ENCODE measurements around the gene PAX7. TPM values are rescaled to one million over a fixed set of nuclear protein-coding genes. Genes with fewer than 3 reads are reported as not detected.
"Not testable (repeated sequence)": the region's sequence is repeated elsewhere in the genome, so short reads cannot be mapped to it uniquely, and the experiment has no call there.

PAX7 gene
- total RNA-seq, 1 donor from 2014 or later: not detected

DNA sequence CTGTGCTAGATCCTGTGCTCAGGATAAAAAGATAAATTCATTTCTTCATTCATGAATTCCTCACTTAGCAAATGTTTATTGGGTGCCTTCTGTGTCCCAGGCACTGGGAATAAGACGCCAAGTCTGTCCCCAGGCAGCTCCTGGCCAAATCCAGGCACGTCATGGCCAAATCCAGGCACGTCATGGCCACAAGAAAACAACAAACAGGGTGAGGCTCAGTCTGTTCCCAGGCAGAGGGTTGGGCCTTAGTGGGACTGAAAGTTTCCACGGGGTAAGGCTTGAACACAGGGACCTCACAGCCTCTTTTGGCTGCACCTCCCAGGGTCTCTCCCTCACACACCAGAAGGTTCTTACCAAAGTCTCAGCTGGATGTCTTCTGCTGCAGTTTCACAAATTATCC lies 95.7 kb downstream of the PAX7 start:
- no peak for DNase-seq (ENCODE audit: low read depth in 2 of 2)

- no peak for DNase-seq (ENCODE audit: low read depth in 2 of 2)
Measured at GRCh38 chr1:18727956-18728355, 97.3 kb downstream of the PAX7 start.

DNA sequence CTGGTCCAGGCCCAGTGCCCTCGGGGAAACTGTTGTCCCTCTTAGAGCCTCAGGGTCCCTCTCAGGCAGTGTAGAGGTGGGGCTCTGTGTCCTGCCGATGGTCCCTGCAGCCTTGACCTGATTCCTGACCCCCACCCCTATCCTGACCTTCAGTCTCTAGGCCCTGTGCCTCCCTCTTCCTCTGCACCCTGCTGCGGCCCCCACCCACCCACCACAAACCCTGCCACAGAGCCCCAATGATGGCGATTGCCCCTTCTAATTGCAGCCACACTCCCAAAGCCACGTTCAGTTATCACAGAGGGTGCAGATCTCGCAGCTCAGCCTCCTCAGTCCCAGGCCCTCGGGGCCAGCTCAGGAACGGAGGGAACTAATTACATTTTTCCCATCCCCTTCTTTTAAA lies 99.7 kb downstream of the PAX7 start:
- DNase-seq (ENCODE audit: low read depth in 2 of 2): no peak

- no peak for DNase-seq (ENCODE audit: low read depth in 2 of 2)
Measured at GRCh38 chr1:18731148-18731547, 100.5 kb downstream of the PAX7 start.

DNA sequence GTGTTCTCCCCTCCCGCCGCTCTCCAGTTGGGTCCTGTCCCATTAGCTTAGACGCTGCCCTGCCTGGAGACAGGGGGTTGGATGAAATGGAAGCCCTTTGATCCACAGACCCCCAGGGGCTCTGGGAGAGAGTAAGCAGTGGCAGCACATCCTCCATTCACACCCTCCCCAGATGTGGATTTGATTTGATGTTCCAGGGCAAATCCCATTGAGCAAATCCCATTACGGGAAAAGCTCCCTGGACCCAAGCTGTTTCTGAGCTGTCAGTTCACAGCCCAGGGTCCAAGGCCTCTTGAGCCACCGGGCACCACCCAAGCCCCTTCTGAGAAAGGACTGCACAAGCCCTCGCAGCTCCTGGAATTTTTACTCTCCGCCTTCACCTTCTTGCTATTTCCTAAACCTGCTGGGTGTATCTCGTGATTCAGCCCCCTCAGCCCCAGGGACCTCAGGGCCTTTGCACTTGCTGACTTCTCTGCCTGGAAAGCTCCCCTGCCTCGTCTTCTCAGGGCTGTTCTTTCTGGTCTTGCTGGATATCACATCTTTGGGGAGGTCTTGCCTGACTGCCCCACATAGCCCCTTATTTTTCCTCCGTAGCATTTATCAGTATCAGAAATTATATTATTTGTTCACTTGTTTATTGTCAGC lies 101.1 kb downstream of the PAX7 start:
- DNase-seq (ENCODE audit: low read depth in 2 of 2): no peak

DNA sequence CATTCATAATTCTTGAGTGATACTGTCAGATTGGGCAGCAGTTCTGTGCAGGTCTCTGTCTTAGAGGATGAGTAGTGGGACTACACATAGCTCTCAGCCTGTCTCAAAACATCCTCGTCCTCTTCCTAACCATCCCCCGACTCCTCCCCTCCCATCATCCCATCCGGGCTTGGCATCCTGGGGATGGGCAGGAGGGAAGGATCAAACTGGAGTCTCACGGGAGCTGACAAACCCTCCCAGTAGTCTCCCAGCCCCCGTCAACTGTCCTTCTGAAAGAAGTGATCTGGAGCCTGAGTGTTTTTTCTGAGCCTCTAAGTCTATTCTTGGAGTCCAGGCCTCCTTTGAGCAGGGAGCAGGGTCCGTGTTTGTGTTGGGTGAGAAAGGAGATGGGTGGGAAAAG lies 102.0 kb downstream of the PAX7 start:
- no peak for DNase-seq (ENCODE audit: low read depth in 2 of 2)

GRCh38 chr1:18734001-18734400 lies 103.4 kb downstream of the PAX7 start:
- no peak for DNase-seq (ENCODE audit: low read depth in 2 of 2)

DNA sequence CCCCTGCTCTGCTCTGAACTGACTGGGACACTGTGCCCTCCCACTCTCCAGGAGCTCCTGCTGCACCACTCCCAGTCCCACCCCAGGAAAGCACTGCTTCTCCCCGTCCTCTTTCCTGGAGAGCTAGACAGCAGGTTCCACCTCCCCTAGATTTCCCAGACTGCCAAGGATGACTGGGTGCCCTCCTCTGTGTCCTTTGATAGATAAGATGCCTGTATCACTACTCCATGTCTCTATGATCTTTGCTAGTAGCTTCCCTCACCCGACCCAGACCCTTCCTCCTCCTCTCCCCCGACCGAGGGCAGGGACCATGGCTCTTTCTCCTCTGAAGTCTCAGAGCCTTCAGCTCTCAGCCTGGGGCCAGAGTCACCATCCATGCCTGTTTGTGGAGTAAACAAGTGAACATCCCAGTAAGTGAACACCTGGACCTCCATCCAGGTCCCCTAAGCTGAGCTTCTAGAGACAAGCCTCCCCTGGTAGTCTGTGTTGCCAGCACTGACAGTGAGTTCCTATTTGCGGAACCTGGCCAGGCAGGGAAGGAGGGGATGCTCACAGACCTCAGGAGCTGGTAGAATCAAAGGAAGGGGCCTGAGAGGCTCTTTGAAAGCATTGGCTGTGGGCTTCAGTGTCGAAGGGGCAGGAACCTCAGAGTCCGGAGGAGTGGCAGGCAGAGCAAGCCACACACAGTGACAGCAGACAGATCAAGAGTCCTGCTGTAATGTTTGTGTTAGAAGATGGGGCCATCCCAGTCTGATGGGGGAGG lies 104.0 kb downstream of the PAX7 start:
- DNase-seq (ENCODE audit: low read depth in 2 of 2): no peak

DNA sequence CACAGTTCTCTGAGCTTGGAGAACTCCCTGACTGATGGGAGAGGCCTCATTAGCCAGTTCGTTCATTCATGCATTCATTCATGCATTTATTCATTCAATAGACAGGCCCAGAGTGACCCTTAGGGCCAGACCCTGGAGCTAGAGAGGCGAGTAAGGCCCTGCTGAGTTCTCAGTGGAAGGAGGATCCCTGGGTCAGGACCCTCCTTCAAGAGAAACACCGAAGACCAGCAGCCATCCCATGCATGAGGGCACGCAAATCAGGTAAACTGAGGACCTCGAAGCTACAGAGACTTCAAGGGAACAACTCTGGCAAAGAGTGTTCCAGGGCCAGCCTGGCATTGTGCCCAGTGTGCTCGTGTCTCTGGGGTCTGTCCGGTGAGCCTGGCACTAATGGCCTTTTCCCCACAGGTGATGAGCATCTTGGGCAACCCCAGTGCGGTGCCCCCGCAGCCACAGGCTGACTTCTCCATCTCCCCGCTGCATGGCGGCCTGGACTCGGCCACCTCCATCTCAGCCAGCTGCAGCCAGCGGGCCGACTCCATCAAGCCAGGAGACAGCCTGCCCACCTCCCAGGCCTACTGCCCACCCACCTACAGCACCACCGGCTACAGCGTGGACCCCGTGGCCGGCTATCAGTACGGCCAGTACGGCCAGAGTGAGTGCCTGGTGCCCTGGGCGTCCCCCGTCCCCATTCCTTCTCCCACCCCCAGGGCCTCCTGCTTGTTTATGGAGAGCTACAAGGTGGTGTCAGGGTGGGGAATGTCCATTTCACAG lies 104.8 kb downstream of the PAX7 start:
- no peak for DNase-seq (ENCODE audit: low read depth in 2 of 2)

- no peak for DNase-seq (ENCODE audit: low read depth in 2 of 2)
Measured at GRCh38 chr1:18736958-18737357, 106.3 kb downstream of the PAX7 start.

- DNase-seq (ENCODE audit: low read depth in 2 of 2): no peak
Measured at GRCh38 chr1:18738126-18738525, 107.5 kb downstream of the PAX7 start.

GRCh38 chr1:18738617-18739016 lies 108.0 kb downstream of the PAX7 start:
- DNase-seq (ENCODE audit: low read depth in 2 of 2): no peak

DNA sequence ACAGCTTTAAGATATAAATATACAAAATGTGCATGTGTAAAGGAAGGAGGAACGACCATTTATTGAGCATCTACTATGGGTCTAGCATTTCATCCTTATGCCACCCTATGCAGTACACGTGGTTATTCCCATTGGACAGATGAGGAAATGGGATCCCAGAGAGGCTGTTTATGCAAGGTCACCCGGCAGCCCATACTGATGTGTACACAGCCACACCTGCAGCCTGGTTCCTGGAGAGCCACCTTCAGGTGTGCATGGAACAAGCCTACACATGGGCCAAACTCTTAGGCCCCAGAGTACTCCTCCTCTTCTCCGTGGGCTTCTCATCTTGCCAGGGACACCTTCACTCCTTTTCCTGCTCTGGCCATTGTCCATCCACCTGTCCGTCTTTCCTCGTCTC lies 108.8 kb downstream of the PAX7 start:
- DNase-seq (ENCODE audit: low read depth in 2 of 2): no peak

DNA sequence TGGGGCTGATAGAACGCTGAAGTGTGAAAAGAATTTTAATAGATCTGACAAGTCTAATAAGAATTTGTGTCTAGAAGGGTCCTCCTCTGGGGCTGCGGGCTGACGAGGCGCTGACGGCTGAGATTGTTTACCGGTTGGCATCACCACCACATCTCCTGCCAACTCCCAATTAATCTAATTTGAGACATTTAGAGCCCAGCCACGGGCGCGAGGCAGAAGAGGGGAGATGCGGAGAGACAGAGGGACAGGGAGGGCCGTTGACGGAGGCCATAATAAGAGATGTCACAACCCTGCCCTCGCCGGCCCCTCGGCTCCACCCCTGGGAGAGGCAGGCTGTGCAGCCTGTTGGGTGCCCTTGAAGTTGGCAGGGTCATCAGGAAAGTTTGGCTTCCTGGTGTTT lies 109.3 kb downstream of the PAX7 start:
- no peak for DNase-seq (ENCODE audit: low read depth in 2 of 2)

GRCh38 chr1:18740617-18741016 lies 110.0 kb downstream of the PAX7 start:
- no peak for DNase-seq (ENCODE audit: low read depth in 2 of 2)

DNA sequence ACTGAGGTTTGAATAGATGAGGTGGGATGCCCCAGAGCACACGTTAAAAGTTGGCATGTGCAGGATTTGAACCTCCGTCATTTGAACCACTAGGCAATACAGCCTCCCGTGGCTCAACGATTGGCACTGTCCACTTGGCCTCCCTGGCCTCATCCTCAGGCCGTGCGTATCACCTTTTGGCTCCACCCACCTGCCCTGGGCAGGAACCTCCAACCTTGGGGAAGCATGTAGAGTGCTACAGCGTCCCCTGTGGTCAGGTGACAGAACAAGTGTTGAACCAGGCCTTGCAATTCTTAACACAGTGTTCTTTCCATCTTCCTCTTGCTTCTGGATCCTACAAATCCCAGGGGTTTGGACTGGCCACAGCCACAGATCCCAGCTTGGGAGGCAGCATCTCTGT lies 112.6 kb downstream of the PAX7 start:
- DNase-seq (ENCODE audit: low read depth in 2 of 2): no peak

GRCh38 chr1:18744381-18744780 lies 113.7 kb downstream of the PAX7 start:
- DNase-seq (ENCODE audit: low read depth in 2 of 2): not testable (repeated sequence)

GRCh38 chr1:18746981-18747380 lies 116.3 kb downstream of the PAX7 start:
- no peak for DNase-seq (ENCODE audit: low read depth in 2 of 2)

GRCh38 chr1:18747671-18748070 lies 117.0 kb downstream of the PAX7 start:
- DNase-seq (ENCODE audit: low read depth in 2 of 2): no peak

GRCh38 chr1:18748435-18748834 lies 117.8 kb downstream of the PAX7 start:
- no peak for DNase-seq (ENCODE audit: low read depth in 2 of 2)

DNA sequence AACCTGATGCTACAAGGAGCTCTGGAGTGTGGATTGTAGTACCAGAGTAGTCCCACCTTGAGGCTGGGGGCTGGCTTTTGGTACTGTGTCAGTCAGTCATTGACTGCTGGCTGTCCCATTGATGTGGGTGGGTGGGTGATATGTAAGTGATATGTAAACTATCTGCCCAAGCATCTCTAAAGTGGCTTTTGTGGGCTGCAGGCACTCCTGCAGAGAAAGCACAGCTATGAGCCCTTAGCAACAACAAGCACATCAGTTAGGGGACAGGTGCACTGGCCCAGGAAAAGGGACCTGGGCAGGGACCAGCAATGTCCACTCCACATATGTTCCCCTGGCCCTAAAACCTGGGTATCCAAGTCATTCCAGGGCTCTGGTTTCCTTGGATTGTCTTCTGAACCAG lies 118.9 kb downstream of the PAX7 start:
- no peak for DNase-seq (ENCODE audit: low read depth in 2 of 2)

DNA sequence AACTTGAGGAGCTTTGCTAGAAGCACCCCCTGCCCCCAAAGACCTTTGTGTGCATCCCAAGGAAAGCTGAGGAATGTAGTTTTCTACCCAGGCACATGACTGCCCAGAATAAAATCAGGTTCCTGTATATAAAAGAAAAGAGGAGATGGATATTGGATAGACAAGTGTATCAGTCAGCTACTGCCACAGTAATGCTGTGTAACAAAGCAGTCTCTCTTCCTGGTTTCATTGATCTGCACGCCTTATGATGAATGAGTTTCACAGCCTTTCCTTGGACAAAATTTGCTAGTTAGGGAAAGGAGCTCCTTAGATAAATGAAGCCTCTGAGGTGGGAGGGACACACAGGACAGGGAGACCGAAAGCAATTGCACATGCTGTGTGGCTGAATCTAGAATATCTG lies 120.0 kb downstream of the PAX7 start:
- no peak for DNase-seq (ENCODE audit: low read depth in 2 of 2)

DNA sequence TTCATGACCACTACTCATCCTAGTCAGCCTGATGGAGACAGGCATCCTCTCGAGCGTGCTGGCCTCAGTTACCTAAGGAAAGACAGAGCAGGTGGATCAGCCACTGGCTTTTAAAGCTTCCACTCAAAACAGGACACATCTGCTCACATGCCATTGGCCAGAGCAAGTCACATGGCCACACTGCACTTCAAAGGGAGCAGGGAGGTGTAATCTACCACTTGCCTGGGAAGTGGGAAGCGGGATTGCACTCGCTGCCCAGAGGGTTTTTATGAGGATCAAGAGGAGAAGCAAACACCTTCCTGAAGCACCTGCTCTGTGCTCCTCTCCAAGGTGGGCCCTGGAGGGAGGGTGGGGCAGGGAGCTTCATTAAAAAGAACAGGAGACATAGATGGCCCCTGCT lies 120.8 kb downstream of the PAX7 start:
- no peak for DNase-seq (ENCODE audit: low read depth in 2 of 2)

All from dermis microvascular lymphatic vessel endothelial cell (primary cell).